Measurements from ENCODE around the gene MYO7B.

Gene MYO7B

GRCh38 chr2:127611076-127611925 lies 75.8 kb downstream of the MYO7B start:
- no peak for DNase-seq

- no peak for DNase-seq
Observed at GRCh38 chr2:127612111-127612822, 76.8 kb downstream of the MYO7B start.

- no peak for DNase-seq
Observed at GRCh38 chr2:127614246-127614645, 78.8 kb downstream of the MYO7B start.

GRCh38 chr2:127614731-127615130 lies 79.2 kb downstream of the MYO7B start:
- DNase-seq = no peak

- no peak for DNase-seq
Observed at GRCh38 chr2:127615511-127616166, 80.2 kb downstream of the MYO7B start.

- no peak for DNase-seq
Observed at GRCh38 chr2:127618551-127619202, 83.2 kb downstream of the MYO7B start.

- DNase-seq = no peak
Observed at GRCh38 chr2:127619203-127619590, 83.7 kb downstream of the MYO7B start.

GRCh38 chr2:127619877-127620705 lies 84.6 kb downstream of the MYO7B start:
- no peak for DNase-seq

- no peak for DNase-seq
Observed at GRCh38 chr2:127620866-127621265, 85.4 kb downstream of the MYO7B start.

- no peak for DNase-seq
Observed at GRCh38 chr2:127621981-127622431, 86.5 kb downstream of the MYO7B start.

GRCh38 chr2:127622561-127623387 lies 87.3 kb downstream of the MYO7B start:
- DNase-seq = no peak

- DNase-seq = no peak
Observed at GRCh38 chr2:127623388-127624319, 88.2 kb downstream of the MYO7B start.

GRCh38 chr2:127624320-127624755 lies 88.9 kb downstream of the MYO7B start:
- DNase-seq = no peak

GRCh38 chr2:127624756-127625571 lies 89.5 kb downstream of the MYO7B start:
- DNase-seq = no peak

GRCh38 chr2:127625572-127625951 lies 90.1 kb downstream of the MYO7B start:
- no peak for DNase-seq

GRCh38 chr2:127626175-127626574 lies 90.7 kb downstream of the MYO7B start:
- DNase-seq = no peak

GRCh38 chr2:127626917-127627739 lies 91.6 kb downstream of the MYO7B start:
- DNase-seq = no peak
